GM18507 (cell line): ENCODE results near the gene MLLT3.

ENCODE experiments used
- DNase-seq: peaks from one replicate; pipeline ENCODE4 v3.0.0; 2011; ENCODE audit warnings: low read depth; ENCODE audit not compliant: insufficient read length; ENCODE audit errors: extremely low spot score
- FAIRE-seq: peaks from 2 replicates; lab custom pipeline; 2011; peaks lifted over from hg19 to GRCh38; lab: Jason Lieb, UNC

The MLLT3 gene

DNA sequence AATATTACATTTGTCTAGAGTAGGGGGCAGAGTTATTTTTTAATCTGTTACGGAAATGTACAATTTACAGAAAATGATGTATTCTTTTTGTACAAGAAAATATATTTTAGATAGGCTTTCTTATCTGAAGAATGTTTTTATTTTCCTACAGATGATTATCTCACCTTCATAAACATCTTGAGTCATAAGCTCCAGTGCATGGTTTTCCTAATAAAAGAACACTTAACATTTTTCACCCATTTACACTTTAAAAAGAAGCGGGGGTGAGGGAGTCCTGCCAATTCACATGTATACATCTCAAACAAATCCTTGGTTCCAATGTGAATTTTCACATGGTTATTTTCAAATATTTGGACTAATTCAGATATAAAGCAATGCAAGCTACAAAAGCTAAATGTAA lies 85.0 kb downstream of the MLLT3 start:
- DNase-seq: no peak
- no peak for FAIRE-seq

DNA sequence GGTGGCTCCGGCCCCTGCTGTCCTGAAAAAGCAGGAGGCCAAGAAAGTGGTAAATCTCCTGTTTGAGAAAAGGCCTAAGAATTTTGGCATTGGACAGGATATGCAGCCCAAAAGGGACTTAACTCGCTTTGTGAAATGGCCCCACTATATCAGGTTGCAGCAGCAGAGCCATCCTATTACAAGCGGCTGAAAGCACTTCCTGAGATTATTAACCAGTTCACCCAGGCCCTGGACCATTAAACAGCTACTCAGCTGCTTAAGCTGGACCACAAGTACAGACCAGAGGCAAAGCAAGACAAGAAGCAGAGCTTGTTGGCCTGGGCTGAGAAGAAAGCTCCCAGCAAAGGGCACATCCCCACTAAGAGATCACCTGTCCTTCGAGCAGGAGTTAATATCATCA lies 89.7 kb downstream of the MLLT3 start:
- no peak for FAIRE-seq

DNA sequence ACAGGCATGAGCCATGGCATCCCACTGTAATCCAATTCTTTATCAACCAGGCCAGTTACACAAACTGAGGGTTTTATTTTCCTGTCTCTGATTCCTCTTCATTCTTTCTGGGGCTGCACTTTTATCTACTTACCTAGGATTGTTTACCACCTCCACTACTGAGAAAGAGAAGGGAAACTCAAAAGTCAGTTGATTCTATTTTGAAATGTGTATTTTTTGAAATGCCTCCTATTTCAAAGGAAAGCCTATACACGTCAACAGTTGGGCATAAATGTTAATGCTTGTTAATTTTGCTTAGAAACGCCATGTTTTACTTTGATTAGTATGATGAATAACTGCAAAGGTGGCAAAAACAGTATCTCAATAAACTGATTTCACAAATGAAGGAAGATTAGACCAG lies 92.5 kb downstream of the MLLT3 start:
- FAIRE-seq: no peak
- DNase-seq: no peak

More for the DNA sequence above, 89.7 kb downstream of the MLLT3 start:
- no peak for DNase-seq

DNA sequence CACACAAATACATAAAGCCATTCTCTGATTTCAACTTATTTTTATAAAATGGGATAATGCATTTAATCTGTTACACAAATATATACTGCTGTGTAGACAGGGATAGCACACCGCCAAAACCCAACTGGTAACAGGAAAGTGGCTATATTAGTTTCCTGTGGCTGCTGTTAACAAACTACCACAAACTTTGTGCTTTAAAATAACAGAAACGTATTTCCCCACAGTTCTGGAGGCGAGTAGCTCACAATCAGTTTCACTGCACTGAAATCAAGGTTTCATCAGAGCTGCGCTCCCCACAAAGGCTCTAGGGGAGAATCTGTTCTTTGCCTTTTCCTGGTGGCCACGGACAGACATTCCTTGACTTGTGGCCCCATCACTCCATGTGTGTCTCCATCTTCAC lies 94.0 kb downstream of the MLLT3 start:
- DNase-seq: no peak
- no peak for FAIRE-seq

DNA sequence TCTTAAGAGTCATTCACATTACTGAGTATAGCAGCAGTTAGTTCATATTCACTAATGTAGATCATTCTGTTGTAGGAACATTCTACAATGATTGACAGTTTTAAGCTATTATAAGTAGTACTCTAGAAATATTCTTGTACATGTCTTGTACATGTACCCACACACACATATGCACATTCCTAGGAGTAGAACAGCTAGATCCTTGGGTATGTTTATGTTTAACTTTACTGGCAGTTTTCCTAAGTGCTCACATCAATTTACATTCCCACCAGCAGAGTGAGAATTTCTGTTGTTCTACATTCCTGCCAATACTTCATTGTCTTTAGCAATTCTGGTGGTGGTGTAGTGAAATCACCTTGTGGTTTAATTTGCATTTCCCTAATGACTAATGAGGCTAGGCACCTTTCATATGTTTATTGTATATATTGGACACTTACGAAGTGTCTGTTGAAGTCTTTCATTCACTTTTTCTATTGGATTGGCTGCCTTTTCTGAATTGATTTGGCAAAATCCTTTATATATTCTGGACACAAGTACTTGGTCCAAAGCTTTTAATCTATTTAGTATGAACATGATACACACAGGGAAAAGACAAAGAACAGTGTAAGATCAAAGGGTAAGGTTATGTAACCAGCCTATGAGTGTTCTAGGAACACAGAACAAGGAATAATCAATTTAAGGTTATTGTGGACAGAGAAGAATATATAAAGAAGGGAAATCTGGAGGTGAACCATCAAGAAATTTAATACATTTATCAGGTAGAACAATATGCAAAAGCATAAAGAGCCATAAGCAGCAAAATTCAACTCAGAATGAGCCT lies 95.6 kb downstream of the MLLT3 start:
- peak; percentile 69 for FAIRE-seq
- no peak for DNase-seq

DNA sequence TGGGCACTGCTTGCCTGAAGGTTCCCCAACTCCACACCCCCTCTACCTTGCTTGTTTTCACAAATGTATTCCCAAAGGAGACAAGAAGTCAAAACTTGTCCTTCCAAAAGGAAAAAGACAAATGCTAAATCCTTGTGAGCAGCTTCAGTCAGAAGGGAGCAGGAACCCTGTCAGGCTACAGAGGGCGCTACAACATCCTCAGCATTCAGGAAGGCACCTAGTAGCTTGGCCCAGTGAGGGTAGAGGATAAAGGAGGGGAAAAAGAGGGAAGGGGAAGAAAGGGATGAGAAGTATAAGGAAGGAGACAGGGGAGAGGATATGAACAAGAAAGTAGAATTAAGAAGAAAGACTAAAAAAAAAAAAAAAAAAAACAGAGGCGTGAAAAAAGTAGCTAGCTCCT lies 97.5 kb downstream of the MLLT3 start:
- DNase-seq (no peak), FAIRE-seq (no peak)

DNA sequence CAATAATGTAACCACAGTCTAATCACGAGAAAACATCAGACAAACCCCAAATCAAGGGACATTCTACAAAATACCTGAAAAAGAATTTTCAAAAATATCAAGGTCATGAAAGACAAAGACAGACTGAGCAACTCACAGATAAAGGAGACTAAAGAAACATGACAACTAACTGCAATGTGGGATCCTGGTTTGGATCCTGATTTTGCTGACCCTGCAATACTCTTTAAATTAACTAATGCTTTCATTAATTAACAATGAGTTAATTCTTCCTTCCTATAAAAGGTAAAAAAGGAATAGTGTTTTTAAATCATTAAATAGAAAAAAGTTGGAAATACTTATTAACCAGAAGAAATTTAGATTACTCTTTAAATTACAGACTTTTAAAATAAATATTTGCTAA lies 103.6 kb downstream of the MLLT3 start:
- no peak for DNase-seq
- no peak for FAIRE-seq

DNA sequence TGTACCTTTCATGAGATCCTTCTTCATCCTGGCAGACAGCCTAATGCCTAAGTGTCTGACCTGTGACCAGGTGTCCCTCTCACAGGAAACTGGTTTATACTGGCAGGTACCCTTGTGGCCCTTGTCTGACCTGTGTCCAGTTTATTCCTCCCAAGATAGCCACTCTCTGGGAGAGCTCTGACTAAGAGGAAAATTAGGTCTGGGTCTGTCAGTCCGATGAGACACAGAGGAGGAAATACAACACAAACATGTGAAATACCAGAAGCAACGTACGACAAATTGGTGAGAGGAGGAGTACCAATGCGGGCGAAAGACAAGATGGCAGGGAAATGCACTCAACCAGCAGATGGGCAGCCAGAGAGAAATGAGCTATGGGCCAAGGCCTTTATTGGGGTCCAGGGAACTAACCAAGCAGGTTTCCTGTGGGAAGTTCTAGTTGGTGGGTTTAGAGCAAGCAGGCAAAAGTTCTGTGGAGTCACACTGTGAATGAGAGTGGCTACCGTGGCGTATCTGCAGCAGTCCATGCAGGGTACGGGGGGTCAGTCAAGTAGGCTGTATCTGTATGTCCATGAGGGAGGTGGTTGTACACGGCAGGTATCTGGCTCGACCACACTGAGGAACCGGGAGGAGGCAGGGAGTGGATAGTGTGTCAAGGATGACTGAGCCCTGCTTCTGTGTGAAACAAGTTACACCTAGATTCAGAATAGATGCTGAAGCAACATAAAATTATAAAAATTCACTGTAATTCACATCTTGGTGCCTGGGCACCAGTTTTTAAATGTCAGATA lies 109.0 kb downstream of the MLLT3 start:
- no peak for FAIRE-seq
- no peak for DNase-seq

DNA sequence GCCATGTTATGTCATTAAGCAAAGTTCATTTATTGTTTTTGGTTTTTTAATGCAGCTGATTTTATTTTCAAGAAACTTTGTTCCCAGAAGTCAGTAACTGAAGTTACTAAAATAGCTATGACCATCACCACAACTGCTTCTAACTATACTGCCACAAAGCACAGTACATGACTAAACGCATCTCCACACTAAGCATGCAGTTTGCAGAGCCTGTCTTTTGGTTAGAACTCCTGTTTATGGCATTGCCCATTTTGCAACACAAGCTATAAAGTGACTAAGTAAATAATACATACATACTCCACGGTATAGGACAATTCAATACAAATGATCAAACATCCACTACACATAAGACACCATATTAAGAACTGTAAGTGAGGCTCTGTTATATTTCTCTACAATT lies 109.7 kb downstream of the MLLT3 start:
- FAIRE-seq: peak; percentile 36
- no peak for DNase-seq

DNA sequence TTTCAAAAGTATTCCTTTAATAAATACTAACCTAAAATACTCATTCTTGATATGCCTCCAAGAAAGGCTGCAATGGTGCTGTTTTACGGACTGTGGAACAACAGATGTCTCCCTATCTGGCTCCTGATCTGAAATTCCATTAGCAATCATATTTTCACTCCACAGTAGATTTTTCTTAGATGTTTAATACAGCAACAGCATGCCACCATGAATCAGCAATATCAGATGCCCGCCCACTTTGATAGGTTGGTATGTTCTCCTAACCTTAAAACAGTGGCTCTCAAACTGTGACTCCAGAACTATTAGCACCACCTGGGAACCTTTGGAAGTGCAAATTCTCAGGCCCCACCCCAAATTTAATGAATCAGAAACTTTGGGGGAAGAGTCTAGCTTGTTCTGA lies 110.2 kb downstream of the MLLT3 start:
- FAIRE-seq (no peak), DNase-seq (no peak)

DNA sequence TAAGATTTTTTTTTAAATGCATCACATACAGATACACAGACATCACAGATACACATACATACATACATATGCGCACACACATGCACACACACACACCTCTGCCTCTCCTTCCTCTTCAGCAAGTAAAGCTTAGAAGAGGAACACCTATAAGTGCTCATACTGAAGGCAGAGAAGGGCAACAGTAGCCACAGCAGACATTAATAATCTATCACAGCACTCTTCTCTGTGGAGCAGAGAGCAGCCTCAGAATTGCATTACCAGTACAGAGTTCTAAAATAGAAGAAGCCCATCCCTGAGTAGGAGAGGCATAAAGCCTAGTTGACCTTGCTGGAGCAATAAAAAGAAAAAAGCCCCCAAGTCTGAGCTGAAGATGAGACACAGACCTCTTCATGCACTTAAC lies 110.6 kb downstream of the MLLT3 start:
- DNase-seq (no peak), FAIRE-seq (no peak)

DNA sequence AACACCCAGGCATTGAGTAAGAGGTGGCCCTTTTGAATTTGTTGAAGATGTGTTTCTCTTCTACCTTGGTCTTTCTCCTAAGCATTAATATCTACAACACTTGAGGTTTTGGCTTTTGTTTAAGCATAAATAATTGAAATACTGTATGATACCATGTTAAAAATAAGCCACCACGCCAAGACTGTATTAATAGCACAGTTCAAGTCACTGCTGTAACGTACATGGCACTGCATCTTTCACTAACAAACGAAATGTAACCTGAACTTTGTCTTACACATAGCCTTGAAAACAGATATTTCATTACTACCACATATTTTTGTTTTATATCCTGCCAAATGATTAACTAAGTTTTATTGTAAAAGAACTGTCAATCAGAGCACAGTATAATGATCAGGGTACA lies 112.8 kb downstream of the MLLT3 start:
- DNase-seq (no peak), FAIRE-seq (no peak)

DNA sequence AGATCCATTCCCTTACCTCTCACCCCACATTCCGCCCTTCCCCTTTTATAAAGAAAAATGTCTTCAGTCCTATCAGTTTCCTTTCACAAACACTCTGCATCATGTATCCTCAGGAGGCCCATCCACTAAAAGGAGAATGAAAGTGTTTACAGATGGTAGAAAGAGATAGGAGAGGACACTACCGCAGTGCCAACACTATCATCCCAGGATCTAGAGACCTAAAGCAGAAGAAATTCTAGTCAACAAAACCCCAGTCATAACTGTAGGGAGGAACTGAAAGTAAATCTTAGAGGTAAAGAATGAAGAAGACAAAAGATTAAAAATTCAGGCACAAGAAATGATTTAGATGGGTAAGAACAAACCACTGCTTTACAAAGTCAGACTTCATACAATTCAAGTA lies 114.1 kb downstream of the MLLT3 start:
- FAIRE-seq: peak; percentile 80

DNA sequence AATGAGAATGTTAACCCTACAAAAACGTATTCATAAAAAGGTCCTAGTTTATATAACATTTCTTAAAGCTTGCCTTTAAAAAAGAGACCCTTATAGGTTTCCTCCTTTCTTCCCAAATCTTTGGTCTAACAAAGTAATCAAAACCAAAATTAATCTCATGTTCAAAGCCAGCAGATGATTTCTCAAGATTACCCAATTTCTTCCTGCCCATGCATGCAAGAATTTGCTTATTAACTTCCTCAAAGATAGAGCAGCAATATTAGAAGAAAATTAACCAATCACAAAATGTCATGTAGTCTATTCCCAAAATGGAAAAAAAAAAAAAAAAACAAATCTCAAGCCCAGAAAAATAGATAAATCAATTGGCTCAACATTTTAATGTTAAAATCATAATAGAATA lies 114.9 kb downstream of the MLLT3 start:
- FAIRE-seq: no peak

More for the DNA sequence above, 114.1 kb downstream of the MLLT3 start:
- peak; percentile 2 for DNase-seq

DNA sequence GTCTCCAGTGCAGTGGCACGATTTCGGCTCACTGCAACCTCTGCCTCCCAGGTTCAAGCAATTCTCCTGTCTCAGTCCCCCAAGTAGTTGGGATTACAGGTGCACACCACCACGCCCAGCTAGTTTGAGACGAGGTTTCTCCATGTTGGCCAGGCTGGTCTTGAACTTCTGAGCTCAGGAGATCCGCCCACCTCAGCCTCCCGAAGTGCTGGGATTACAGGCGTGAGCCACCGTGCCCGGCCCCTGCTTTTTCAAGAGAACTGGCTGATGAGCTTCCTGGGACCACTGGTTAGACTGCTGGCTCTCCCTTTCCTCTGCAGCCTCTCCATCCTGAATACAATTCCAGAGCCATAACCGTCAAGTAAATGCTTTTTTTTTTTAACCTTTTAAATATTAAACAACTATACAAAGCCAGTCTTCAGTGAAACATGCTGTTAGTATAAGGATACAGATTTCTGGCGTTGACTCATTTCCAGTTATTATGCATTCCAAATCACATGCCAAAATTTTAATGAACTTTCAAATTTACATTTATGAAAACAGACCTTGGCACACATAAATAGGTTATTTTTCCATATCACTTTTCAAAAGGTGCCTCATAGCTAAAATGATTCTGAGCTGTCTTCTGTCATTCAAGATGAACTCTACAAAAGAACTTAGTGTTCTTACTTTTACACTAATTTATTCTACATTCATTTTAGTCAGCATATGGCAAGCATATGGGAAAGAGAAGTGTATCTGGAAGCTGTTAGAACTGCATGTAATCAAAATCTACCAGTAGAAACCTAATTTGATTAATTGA lies 116.0 kb downstream of the MLLT3 start:
- no peak for FAIRE-seq
- no peak for DNase-seq

More for the DNA sequence above, 114.9 kb downstream of the MLLT3 start:
- DNase-seq: no peak

DNA sequence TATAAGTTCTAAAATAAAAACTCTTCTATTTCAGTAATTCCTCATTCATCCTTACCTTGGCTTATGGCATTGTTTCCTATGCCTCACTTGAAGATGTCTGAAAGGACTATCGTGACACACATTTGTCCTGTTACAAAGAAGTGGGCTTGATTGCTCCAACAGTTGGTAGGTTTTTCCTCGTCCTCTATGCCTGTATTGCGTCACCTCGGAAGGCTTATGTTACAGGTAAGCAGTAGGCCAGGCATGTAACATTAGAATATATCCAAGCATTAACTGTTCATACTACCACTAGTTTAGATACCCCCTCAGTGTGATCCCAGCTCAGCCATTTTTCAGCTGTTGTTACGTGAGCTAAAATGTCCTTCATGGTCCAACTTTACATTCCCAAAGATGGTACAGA lies 116.7 kb downstream of the MLLT3 start:
- FAIRE-seq (no peak), DNase-seq (no peak)

DNA sequence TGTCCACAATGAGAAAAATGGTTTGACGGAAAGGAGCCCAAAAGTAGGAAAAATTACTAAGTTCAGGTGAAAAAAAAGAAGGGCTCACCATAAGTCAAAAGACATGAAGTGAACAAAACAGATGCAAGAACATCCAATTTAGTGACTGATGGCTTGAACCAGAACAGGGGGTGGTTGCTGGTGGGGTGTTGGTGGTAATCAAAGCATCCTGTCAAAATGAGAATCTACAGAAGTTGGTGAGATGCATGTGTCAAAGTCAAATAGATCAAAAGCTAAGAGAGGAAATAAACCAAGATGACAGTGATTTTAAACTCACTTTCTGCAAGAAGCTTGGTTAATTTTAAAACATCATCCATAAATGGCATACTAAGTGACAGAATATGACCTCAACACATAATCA lies 117.4 kb downstream of the MLLT3 start:
- DNase-seq (no peak), FAIRE-seq (peak; percentile 15)

DNA sequence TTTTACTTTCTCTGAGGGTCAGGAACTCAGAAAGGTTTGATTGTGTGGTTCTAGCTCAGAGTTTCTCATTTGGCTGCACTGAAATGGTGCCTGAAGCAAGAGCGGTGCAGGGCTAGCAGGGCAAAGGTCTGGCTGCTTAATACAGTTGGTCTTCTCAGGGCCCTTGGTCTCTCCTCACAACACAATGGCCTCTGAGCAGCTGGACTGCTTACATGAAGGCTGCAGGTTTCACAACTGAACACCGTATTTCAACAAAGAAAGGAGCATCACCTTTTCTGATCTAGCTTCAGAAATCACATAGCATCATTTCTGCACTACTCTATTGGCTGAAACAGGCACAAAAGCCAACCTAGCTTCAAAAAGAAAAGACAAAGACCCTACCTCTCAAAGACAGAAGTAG lies 122.2 kb downstream of the MLLT3 start:
- FAIRE-seq (no peak), DNase-seq (no peak)

DNA sequence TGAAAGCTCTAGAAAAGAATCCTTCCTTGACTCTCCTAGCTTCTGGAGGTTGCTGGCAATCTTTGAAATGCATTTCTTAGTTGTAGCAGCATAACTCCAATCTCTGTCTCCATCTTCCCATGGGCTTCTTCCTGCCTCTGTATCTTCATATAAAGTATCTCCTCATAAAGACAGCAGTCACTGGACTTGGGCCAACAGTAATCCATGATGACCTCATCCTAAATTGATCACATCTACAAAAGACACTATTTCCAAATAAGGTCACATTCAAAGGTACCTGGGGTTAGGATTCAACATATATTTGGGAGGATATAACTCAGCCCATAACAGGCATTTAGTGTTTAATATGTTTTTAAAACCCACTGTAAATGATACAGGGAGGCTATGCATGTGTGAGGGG lies 123.3 kb downstream of the MLLT3 start:
- DNase-seq (no peak), FAIRE-seq (peak; percentile 42)

DNA sequence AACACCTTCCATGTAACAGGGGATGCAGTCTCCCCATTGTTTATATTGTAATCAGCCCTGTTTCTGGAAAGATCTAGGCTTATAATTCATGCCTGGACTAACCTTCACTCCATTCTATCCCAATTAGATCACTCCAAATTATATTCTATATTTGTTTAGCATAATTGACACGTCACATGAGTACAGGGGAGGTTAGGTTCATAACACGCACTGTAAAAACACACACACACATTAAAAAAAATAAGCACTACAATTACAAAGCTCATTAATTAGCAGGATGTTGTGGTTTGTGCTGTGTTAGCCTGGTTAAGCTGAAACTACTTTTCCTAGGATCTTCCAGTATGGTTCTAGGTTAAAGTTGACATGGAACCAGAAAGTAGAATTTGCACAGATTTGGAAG lies 126.0 kb downstream of the MLLT3 start:
- FAIRE-seq: no peak
- DNase-seq: no peak
